HT1080 (cell line): ENCODE measurements around the gene DKK3. TPM values are rescaled to one million over a fixed set of nuclear protein-coding genes. Genes with fewer than 3 reads are reported as not detected.
"Not testable (repeated sequence)": the region's sequence is repeated elsewhere in the genome, so short reads cannot be mapped to it uniquely, and the experiment has no call there.

ENCODE experiments used
- DNase-seq: peaks from one replicate; pipeline ENCODE4 v3.0.0-alpha.2; 2015; ENCODE audit warnings: low read depth
- polyA plus RNA-seq, 2 experiments: library from polyadenylated mRNA; depleted of rRNA; stranded (reverse); fragments of >200 nt; gene quantifications; 2 replicates each; pipeline ENCODE4 v1.2.3, GENCODE V29; 2015
- total RNA-seq: library from RNA; depleted of rRNA; stranded (reverse); fragments of >200 nt; shearing (Covaris generic); gene quantifications from 2 replicates; pipeline ENCODE4 v1.2.3, GENCODE V29; 2014; rRNA removed

Gene DKK3
- 41.5 and 48.0 TPM in 2 replicates for total RNA-seq
- polyA plus RNA-seq (2015; cell fraction: cytosol; rRNA removed) = 79.1 and 94.6 TPM in 2 replicates
- 75.8 and 84.2 TPM in 2 replicates for polyA plus RNA-seq (2015; cell fraction: nucleus; rRNA removed)

DNA sequence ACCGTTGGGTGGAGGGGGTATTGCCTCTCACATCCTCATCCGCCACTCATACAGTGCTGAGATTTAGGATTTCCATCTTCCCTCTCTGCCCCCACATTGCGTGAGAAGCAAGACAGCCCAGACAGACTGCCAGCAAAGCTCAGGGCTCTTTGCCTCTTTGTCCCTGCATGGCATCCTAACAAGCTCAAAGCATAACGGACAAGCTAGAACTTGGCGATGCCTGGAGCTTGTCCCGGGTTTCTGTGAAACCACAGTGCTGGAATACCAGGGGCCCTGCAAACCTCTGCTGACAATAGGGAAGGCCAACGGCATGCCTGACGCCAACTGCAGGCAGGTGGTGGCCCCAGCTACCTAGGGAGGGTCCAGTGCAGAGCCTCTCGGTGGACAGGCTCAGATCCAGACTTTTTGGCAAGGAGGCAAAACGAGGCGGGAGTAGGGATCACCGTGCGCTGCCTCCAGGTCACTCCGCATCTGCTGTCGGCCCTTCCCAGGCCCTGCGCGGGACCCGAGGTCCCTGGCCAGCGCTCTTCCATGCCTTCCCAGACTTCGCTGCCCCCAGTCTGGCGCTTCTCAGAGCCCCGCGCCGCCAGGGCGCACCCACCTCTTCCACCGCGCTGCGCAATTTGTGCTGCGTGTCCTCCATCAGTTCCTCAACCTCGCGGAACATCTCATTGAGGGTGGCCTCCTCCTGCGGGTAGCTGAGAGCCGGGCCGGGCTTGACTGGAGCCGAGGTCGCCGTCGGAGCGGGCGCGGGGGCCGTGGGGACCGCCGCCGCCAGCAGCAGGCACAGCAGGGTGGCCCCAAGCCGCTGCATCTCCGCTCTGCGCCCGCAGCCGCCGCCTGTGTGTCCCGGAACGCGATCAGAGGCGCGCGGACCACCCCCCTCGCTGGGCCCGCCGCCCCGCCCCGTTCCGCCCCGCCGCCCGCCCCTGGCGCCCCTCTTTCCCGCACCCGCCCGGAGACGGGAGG lies at the start of gene DKK3:
Gene DKK3 (minus strand): TSS at position 858 of the 969 bp plus-strand sequence. CDS start 44 bp downstream, at position 814.
- DNase-seq = no peak

DNA sequence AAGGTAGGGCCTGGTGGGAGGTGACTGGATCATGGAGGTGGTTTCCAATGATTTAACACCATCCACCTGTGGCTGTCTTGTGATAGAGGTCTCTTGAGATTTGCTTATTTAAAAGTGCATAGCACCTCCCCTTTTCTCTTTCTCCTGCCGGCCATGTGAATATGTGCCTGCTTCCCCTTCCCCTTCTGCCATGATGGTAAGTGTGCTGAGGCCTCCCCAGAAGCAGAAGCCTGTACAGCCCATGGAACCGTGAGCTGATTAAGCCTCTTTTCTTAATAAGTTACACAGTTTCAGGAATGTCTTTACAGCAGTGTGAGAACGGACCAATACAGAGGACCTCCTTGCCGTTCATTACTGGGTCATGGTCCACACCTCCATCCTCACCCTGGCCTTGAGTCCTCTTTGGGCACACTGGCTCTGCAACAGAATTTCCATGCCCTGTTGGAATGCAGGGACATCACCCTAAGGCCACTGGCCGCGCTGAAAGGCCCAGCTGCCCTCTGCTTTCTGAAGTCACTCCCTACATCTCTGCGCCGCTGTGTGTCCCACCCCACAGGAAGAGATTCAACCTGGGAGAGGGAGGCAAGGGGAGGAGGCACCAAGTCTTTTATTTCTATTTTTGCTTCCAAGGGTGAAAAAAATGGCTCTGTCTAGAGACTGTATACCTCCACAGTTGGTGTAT lies 49.0 kb upstream of the DKK3 start:
- DNase-seq = no peak

DNA sequence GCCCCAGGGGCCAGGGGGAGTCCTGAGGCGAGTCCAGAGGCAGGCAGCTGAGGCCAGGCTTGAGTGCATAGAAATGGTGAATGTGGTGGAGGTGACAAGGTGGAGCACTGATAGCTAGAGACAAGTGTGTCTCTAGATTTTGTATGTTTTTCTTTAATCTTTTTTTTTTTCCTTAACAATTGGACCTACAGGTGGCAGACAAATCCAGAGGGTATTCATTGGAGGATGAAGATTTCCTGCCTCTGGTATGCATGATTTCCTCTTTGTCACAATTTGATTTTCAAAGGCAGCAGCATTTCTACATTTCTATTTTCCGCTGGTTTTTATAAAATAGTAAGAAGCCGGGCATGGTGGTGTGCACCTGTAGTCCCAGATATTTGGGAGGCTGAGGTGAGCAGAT lies 47.7 kb upstream of the DKK3 start:
- DNase-seq = peak; percentile 37

DNA sequence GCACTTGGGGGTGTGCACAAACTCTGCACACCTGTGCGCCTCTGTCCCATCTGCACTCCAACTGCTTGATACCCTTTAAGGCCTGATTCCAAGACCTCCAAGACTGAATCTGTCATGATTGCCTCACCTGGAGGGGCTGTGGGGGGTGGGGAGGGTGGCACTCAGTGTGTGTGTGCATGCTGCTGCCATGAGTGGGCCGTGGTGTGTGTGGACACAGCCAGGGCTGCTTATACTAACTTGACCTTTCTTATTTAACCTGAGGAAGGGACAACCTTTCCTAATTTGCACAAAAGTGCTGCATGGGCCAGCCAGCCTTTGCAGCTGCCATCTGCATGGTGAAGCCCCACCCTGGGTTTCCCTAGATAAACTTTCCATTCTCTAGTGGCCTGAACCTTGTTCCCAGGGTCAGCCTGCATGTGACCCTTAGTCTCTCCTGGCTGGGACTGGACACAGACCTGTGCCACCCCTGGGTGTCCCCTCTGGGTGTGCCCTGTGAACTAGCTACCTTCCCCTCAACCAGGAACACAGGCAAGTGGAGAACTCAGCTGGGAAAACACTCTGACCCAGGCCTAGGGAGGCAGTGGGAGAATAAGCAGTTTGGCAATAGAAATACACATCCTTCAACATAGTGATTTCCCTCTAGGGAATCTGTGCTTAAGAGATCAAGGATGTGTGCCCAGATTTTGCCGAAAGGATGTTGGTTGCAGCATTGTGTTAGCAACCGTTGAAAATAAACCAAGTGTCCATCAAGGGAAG lies 45.4 kb upstream of the DKK3 start:
- DNase-seq = no peak

DNA sequence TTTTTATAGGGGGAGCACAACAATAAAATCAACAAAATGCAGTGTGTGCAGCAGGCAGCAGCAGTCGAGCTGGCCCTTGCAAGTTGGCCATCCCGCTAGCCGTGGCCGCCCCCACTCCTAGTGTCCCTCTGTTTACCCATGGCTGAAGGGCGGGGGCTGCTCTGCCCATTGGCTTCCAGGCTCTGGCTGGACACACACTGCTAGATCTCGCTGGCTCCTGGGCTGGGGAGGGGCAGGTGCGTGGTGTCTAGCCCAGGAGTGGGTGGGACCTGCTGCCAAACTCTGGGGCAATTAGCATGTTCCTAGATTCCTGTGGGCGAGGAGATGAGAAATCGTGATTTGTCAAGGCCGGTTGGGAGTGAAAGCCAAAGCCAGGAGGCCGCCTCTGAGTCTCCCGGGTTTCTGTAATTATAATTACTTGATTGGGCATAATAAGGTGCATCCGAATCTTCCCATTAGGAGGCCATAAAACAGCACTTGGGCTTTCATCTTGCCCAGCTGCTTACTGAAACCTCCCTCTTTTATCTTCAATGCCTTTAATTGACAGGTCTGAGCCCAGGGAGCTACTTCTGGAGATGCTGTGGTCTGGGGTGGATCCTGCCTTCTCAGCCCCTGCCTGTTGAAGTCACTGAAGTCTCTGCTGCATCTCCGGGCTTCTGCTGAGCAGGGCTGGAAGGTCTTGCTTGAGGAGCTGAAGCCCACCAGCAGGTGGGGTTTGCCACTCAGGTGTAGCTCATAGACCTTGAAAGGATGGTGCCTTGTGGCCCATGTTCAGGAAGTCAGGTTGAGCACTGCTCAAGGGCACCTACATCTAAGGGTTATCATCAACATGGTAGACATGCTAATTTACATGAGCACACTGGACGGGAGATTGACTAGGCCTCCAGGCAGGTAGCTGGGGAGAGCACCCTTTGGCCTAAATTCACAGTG lies 44.5 kb upstream of the DKK3 start:
- DNase-seq = no peak

DNA sequence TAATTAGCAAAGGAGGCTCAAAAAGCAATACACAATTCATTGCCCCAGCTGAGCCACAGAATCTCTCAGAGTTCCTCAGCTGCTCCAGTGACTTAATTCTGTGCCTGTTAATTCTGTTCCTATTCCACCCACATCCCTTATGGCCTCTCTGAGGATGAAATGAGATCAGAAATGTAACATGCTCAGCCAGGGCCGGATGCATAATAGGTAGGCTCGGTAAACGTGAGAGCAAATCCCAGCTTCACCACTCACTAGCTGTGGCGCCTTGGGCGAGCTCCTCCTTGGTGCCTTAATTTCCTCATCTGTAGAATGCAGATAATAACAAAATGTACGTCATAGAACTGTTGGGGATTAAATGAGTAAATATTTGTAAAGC lies 42.8 kb upstream of the DKK3 start:
- DNase-seq = no peak

DNA sequence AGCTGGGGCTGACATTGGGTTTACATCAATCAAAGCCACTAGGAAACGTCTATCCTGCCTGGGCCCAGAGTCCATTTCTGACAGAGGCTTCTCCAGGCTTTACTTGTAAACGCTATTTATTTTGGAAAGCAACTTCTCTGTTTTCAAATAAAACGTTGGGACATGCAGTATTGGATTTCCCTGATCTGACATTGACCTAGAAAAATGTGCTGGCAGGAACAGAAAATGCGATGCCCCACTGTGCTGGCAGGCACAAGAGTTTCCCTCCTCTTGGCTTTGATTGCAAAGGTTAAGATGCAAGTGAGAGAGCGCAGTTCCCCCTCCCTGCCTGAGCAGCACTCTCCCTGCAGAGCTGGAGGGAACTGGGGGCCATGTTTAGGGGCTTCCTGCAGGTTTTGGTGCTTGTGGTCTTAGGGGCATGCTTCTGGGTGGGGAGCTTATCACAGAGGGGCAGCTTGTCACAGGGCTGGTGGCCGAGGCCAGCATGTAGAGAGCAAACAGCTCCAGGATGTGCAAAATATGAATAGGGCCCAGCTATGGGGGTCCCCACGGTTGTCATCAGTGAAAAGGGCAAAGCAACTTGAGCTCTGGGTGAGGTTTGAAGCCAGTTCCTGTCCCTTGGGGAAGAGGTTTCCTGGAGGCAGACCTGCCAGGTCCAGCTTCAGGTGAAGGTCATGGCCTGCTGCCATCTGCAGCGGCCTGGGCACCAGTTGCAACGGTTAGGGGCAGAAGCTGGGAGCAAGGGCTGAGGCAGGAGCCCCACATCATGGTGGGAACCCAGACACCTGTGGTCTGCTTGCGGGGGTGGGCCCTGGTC lies 42.3 kb upstream of the DKK3 start:
- DNase-seq = no peak

DNA sequence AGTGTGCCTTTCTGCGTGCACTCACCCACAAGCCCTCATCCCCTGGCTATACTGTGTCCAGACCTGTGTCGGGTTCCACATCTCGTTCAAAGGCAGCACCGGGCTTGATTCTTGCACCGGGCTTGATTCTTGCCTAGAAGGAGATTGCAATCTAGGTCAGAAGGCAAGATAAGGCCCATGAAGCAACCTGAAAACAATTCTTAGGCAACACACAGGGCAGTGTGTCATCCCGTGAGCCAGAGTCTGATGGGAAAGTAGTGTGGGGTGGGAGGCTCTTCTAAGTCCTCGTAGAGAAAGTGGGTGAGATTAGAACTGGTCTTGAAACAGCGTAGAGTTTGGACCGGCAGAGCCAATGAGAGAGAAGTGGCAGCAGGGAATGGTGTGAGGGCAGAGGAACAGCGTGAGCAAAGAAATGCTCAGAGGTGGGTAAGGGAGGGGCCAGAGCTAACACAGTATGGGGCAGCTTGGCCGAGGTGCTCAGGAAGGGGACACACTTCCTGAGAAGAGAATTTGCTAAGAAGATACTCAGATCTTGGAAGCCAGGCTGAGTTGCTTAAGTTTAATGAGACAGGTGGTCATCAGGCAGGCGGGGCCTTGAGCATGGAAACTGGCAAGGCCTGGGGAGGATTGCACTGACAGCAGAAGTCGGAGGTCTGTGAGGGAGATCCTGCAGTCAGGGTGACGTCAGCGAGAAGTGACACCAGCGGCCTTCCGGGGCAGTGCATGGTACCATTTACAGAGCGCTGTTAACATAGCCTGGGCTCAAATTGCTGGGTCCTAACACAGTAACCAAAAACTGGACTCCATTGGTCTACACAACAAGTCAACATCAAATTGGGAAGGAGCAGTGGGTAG lies 40.7 kb upstream of the DKK3 start:
- DNase-seq = no peak

DNA sequence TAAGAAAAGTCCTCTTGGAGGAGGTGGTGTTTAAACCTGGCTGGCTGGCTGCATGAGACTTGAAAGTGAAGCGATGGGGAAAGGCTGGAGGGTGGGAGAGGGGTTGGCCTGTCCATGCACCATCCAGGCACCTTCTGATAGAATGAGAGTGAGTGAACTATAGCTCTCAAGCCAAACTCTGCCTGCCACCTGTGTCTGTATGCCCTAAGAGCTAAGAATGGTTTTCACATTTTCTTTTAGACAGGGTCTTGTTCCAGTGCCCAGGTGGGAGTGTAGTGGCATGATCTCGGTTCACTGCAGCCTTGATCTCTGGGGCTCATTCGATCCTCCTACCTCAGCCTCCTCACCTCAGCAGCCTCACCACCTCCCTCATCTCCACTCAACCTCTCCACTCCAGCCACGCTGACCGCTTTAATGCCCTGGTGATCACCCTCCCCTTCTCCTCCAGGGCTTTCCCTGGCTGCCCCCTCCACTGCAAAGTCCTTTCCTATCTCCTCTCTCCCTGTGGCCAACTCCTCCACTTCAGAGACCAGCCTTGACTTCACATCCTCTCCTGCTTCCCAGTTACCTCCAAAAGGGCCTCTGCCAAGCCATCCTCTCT lies 38.3 kb upstream of the DKK3 start:
- no peak for DNase-seq

DNA sequence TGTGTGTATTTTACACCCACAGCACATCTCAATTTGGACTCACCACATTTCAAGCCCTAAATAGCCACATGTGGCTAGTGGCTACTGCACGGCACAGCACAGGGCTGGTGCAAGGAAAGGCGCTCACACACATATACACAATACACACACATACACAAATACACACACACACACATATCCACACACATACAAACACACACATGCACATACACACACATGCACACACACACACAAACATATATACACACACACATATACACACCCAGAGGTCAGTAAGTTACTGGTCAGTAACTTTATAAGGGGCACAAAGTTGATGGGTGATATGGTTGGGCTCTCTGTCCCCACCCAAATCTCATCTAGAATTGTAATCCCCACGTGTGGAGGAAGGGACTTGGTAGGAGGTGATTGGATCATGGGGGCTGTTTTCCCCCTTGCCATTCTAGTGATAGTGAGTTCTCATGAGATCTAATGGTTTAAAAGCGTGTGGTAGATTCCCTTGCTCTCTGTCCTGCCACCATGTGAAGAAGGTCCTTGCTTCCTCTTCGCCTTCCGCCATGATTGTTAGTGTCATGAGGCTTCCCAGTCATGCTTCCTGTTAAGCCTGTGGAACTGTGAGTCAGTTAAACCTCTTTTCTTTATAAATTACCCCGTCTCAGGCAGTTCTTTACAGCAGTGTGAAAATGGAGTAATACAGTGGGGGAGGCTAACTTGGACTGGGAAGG lies 37.6 kb upstream of the DKK3 start:
- peak; percentile 42 for DNase-seq

DNA sequence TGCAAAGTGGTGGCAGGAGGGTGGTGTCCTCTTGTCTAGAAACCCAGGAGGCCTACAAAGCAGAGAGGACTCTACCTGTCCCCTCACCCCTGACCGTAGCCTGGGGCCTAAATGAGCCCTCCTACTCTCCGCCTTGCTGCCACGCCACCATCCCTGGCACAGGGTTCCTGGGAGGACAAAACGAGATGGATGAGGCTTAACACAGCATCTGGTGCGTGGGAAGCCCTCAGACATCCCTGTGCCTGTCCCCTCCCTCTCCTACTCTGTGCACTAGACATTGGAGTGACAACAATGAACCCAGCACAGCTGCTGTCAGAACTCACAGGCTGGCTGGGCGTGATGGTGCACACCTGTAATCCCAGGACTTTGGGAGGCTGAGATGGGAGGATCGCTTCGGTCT lies 36.4 kb upstream of the DKK3 start:
- DNase-seq = no peak

DNA sequence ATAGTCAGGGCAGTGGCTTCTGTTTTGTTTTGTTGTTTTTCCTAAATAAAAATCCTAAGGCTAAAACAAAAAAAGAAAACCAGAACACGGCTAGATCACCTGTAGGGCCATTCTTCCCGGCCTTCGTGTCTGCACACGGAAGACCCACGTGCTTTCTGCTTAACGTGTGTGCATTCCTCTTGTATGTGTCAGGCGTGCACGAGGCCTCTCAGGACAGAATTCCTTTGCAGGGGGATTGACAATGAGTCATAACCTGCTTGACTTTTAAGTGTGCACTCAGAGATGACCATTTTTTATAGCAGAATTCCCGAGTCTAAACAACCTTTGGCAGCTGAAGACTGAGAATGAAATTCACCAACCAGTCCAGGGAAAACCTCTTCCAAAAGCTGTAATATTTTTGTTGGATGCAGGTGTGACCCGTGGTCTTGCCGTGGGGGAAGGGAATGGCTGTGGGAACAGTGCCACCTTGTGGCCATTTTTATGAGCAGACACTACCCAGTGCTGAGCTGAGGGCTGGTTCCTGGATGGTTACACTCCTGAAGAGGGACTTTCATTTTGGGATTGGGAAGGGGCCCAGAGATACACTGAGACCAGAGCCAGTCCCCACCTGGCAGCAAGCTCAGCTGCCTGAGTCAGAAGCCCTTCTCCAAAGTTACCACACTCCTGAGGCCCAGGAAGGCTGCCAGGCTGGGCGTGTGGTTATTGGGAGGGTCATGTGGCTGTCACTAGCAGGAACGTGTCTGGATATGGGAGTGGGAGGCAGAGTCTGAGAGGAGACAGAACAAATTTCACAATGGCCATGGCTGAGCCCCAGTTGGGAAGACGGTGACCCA lies 35.7 kb upstream of the DKK3 start:
- DNase-seq = peak; percentile 98

DNA sequence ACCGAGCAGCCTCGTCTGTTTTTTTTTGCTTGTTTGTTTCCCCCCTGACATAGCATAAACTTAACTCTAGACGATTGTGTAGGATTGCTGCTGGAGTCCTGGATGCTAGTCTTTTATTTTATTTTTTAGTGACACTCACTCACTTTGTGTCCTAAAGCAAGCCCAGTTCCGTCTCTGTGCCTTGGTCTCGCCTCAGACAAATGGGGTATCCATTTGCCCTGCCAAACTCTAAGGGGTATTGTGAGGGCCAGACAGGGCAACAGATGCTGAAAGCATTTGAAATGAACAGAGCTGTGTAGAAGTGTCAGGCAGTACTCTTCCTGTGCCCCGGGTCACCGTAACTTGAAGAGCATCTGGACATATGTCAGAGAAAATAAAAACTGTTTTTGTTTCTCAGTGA lies 34.8 kb upstream of the DKK3 start:
- no peak for DNase-seq

DNA sequence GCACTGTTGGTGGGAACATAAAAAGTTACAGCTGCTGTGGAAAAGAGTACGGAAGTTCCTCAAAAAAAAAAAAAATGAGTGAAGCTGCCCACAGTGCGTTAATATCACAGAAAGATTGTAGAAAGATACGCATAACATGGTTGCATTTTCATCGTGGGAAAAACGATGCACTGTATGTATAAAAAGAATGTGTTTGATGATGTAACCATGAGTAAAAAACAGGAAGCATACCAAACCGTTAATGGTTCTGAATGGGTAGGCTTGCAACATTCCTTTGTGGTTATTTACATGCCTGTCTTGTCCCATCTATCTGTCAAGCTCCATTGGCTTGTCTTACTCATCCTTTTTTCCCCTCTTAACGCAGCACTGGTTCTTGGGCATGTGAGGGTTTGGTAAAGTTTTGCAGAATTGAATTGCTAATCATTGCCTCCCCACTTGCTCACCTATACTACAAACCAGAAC lies 33.8 kb upstream of the DKK3 start:
- peak; percentile 98 for DNase-seq

DNA sequence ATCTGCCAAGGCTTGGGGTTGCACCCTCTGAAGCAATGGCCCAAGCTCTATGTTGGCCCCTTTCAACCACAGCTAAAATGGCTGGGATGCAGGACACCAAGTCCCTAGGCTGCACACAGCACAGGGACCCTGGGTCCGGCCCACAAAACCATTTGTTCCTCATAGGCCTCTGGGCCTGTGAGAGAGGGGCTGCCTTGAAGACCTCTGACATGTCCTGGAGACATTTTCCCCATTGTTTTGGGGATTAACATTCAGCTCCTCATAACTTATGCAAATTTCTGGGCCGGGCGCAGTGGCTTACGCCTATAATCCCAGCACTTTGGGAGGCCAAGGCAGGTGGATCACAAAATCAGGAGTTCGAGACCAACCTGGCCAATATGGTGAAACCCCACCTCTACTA lies 32.3 kb upstream of the DKK3 start:
- DNase-seq = not testable (repeated sequence)

DNA sequence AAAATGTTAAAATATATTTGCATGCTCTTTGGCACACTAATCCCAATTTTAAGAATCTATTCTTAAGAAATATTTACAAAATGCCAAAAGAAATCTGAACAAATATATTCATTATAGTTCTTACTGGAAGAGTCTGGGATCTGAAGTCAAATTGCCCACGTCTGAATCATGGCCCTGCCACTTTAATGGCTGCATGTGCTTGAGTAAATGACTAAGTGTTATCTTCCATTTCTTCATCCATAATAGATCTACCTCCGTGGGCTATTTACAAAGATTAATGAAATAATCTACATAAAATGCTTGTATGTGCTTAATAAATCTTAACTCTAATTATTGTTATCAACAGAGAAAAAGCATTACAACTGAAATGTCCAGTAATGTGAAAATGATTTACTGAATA lies 24.5 kb upstream of the DKK3 start:
- DNase-seq = no peak
